ENCODE measurements around the gene ABLIM1.

- TF ChIP-seq EZH2 (IDR thresholded peaks at IDR 0.05; ENCODE audit: insufficient read depth, low read length) (no peak), CTCF (IDR thresholded peaks at IDR 0.05; ENCODE audit: insufficient read depth, low read depth, low read length) (no peak)
These were observed 10.5 kb upstream of the ABLIM1 start for GRCh38 chr10:114668375-114669080.
